CD14-positive monocyte (primary cell): ENCODE data around the gene TMEM185B. TPM values are rescaled to one million over a fixed set of nuclear protein-coding genes. Genes with fewer than 3 reads are reported as not detected.
"Not testable (repeated sequence)": the region's sequence is repeated elsewhere in the genome, so short reads cannot be mapped to it uniquely, and the experiment has no call there.

ENCODE experiments used
- DNase-seq, 3 donors: peaks; one replicate each; pipeline ENCODE4 v3.0.0-alpha.2; 2011 to 2022
- H2AFZ ChIP-seq: 2 replicates; pipeline ENCODE4 v1.6.0; 2012; ENCODE audit warnings: mild to moderate bottlenecking, low read depth, low read length, inconsistent platforms; ENCODE audit not compliant: insufficient read depth, poor library complexity, severe bottlenecking
- H3K27ac ChIP-seq, 2 donors: 1 replicate in 1 of 2; 2 replicates in 1 of 2; pipeline ENCODE4 v1.5.1; 2012 to 2013; ENCODE audit warnings: low read length in 2 of 2, control low read depth in 1 of 2, inconsistent platforms in 1 of 2, low read depth in 1 of 2, mild to moderate bottlenecking in 1 of 2
- H3K27me3 ChIP-seq, 2 donors: one replicate each; pipeline versions ENCODE4 v1.6.0 to v1.6.1; 2011 to 2013; ENCODE audit warnings: low read length in 2 of 2; ENCODE audit not compliant: control insufficient read depth in 2 of 2, insufficient read depth in 2 of 2
- H3K36me3 ChIP-seq, 2 donors: replicated peaks in 1 of 2; 1 replicate in 1 of 2; 2 replicates in 1 of 2; pipeline versions ENCODE4 v1.5.1 to v1.6.1; 2012 to 2013; ENCODE audit warnings: low read length in 2 of 2, control low read depth in 1 of 2, inconsistent platforms in 1 of 2, mild to moderate bottlenecking in 1 of 2; ENCODE audit not compliant: insufficient read depth in 2 of 2, control insufficient read depth in 1 of 2
- H3K4me1 ChIP-seq, 2 donors: 1 replicate in 1 of 2; 2 replicates in 1 of 2; pipeline versions ENCODE4 v1.5.1 to v1.6.1; 2012 to 2013; ENCODE audit warnings: low read length in 2 of 2, control low read depth in 1 of 2, inconsistent platforms in 1 of 2, mild to moderate bottlenecking in 1 of 2, moderate library complexity in 1 of 2; ENCODE audit not compliant: insufficient read depth in 2 of 2, control insufficient read depth in 1 of 2
- H3K4me2 ChIP-seq: replicated peaks from 2 replicates; pipeline ENCODE3; 2012; ENCODE audit warnings: low read length, moderate library complexity, mild to moderate bottlenecking; ENCODE audit not compliant: poor library complexity, severe bottlenecking; ENCODE audit errors: extremely low read depth
- H3K4me3 ChIP-seq, 3 experiments: fragments of 200-600 bp in 1 of 3; sonication (generic) in 1 of 3; replicated peaks in 1 of 3; 1 replicate in 2 of 3; 2 replicates in 1 of 3; pipeline ENCODE4 v1.5.1; 2011 to 2013; ENCODE audit warnings: low read length in 3 of 3, mild to moderate bottlenecking in 3 of 3, control low read depth in 2 of 3, low read depth in 2 of 3, inconsistent platforms in 1 of 3, moderate library complexity in 1 of 3
- H3K79me2 ChIP-seq: 2 replicates; pipeline ENCODE4 v1.6.0; 2012; ENCODE audit warnings: mild to moderate bottlenecking, control low read depth, inconsistent platforms, low read length, moderate library complexity; ENCODE audit not compliant: insufficient read depth
- H3K9ac ChIP-seq: 2 replicates; pipeline ENCODE4 v1.6.0; 2017; ENCODE audit warnings: low read length, mild to moderate bottlenecking; ENCODE audit not compliant: insufficient read depth, poor library complexity, severe bottlenecking
- H3K9me3 ChIP-seq, 2 donors: replicated peaks in 1 of 2; 1 replicate in 1 of 2; 2 replicates in 1 of 2; pipeline versions ENCODE4 v1.5.1 to v1.6.1; 2012 to 2013; ENCODE audit warnings: low read length in 2 of 2, control low read depth in 1 of 2; ENCODE audit not compliant: control insufficient read depth in 1 of 2, insufficient read depth in 1 of 2
- H4K20me1 ChIP-seq: 2 replicates; pipeline ENCODE4 v1.6.0; 2012; ENCODE audit warnings: mild to moderate bottlenecking, low read length, control low read depth, moderate library complexity; ENCODE audit not compliant: insufficient read depth
- H3K27ac Mint-ChIP-seq, 7 donors: one replicate each; pipeline ENCODE4 v1.8.0; 2020; ENCODE audit warnings: mild to moderate bottlenecking in 7 of 7, mixed read lengths in 7 of 7, moderate library complexity in 6 of 7, inconsistent platforms in 2 of 7
- H3K27me3 Mint-ChIP-seq, 3 donors: one replicate each; pipeline ENCODE4 v1.8.0; 2021 to 2022; ENCODE audit warnings: low read depth in 3 of 3, mild to moderate bottlenecking in 3 of 3, mixed read lengths in 3 of 3, moderate library complexity in 3 of 3, inconsistent platforms in 1 of 3
- H3K36me3 Mint-ChIP-seq, 2 donors: one replicate each; pipeline ENCODE4 v1.8.0; 2020; ENCODE audit warnings: mixed read lengths in 2 of 2, inconsistent platforms in 1 of 2, mild to moderate bottlenecking in 1 of 2
- H3K4me1 Mint-ChIP-seq: one replicate; pipeline ENCODE4 v1.8.0; 2020; ENCODE audit warnings: mild to moderate bottlenecking, mixed read lengths
- H3K4me3 Mint-ChIP-seq, 2 donors: one replicate each; pipeline ENCODE4 v1.8.0; 2020; ENCODE audit warnings: mild to moderate bottlenecking in 2 of 2, mixed read lengths in 2 of 2, moderate library complexity in 1 of 2
- H3K9me3 Mint-ChIP-seq, 7 donors: one replicate each; pipeline ENCODE4 v1.8.0; 2020 to 2022; ENCODE audit warnings: mixed read lengths in 7 of 7, mild to moderate bottlenecking in 6 of 7, moderate library complexity in 6 of 7, inconsistent platforms in 2 of 7
- CTCF ChIP-seq: fragments of 200-600 bp; IDR thresholded peaks from one replicate; pipeline ENCODE4 v1.8.0; 2022; ENCODE audit warnings: antibody characterized with exemption, mild to moderate bottlenecking
- WGBS: methylation state at CpG from one replicate; pipeline ENCODE4 v1.1.5; 2013; ENCODE audit warnings: missing lambda C conversion rate; ENCODE audit not compliant: insufficient coverage; 5-methylcytosine and 5-hydroxymethylcytosine counted together
- intact Hi-C, 2 donors: fragments of 100-400 bp; cut with micrococcal nuclease; formaldehyde crosslinking; loops; one replicate each; pipeline versions ENCODE4 v1.15.0 to v1.15.1; 2023
- polyA plus RNA-seq, 3 donors: library from polyadenylated mRNA; depleted of rRNA in 1 of 3; unstranded in 2 of 3; stranded (reverse) in 1 of 3; fragments of 300-500 nt in 2 of 3; fragments of >200 nt in 1 of 3; fragmentation: Illumina TruSeq in 2 of 3; gene quantifications; 1 replicate in 2 of 3; 2 replicates in 1 of 3; pipeline ENCODE4 v1.2.3, GENCODE V29; 2012 to 2021

TMEM185B gene
- polyA plus RNA-seq, 3 donors = 9.7 to 20.4 (median 18.1) TPM

GRCh38 chr2:120235681-120236080 is 12.5 kb upstream of the TMEM185B start:
- H3K9ac ChIP-seq = no peak overlapping the region
- no peak overlapping the region for H3K4me3 ChIP-seq
- 96% methylated on average over 3 of the region's 6 CpGs for WGBS
- H3K9me3 ChIP-seq = no peaks in the 10 kb centered on the region
- Mint-ChIP-seq H3K4me3 (no peak overlapping the region), H3K4me1 (peaks cover 22% of the 10 kb centered on the region), H3K9me3 (peaks cover 0 to 6% (median 2%) of the 10 kb centered on the region in 7 donors), H3K27me3 (peaks cover 3 to 6% (median 4%) of the 10 kb centered on the region in 3 donors), H3K36me3 (no peaks in the 10 kb centered on the region), H3K27ac (no peak overlapping the region)
- no peaks in the 10 kb centered on the region for H3K79me2 ChIP-seq
- no peak for TF ChIP-seq CTCF
- intact Hi-C loops = no loop called here
- H3K27me3 ChIP-seq = no peaks in the 10 kb centered on the region
- no peak overlapping the region for H3K27ac ChIP-seq
- no peak for DNase-seq
- no peaks in the 10 kb centered on the region for H3K36me3 ChIP-seq
- H2AFZ ChIP-seq = no peak overlapping the region
- no peaks in the 10 kb centered on the region for H4K20me1 ChIP-seq
- H3K4me1 ChIP-seq = peaks cover 14 to 19% of the 10 kb centered on the region in 2 donors
- no peak overlapping the region for H3K4me2 ChIP-seq

- H3K9me3 ChIP-seq, H3K27me3 ChIP-seq, H4K20me1 ChIP-seq, H3K4me2 ChIP-seq, H3K9me3 Mint-ChIP-seq, H3K27ac ChIP-seq, H3K4me3 ChIP-seq, H3K27me3 Mint-ChIP-seq, H3K9ac ChIP-seq, H2AFZ ChIP-seq, H3K27ac Mint-ChIP-seq, H3K4me3 Mint-ChIP-seq, intact Hi-C loops, H3K36me3 Mint-ChIP-seq, DNase-seq, H3K79me2 ChIP-seq, H3K36me3 ChIP-seq: not testable (repeated sequence)
- peaks cover 25% of the 10 kb centered on the region for H3K4me1 Mint-ChIP-seq
- WGBS = no CpG with 5 or more reads among the region's 2 CpGs
- H3K4me1 ChIP-seq = peaks cover 14 to 19% of the 10 kb centered on the region in 2 donors
Measured at GRCh38 chr2:120235158-120235557, 12.0 kb upstream of the TMEM185B start.
